Gastrocnemius medialis (tissue), 4 donors: ENCODE data around the gene MRTO4.

Source experiments
- CTCF ChIP-seq, 5 experiments: fragments of 450-650 bp in 3 of 5; fragments of 200-600 bp in 2 of 5; sonication (generic) in 2 of 5; IDR thresholded peaks in 4 of 5; conservative IDR thresholded peaks in 1 of 5; 1 replicate in 4 of 5; 2 replicates in 1 of 5; pipeline ENCODE4 v1.5.1; 2016 to 2019; ENCODE audit warnings: antibody characterized with exemption in 5 of 5, mild to moderate bottlenecking in 3 of 5, moderate library complexity in 3 of 5
- POLR2A ChIP-seq, 2 donors: fragments of 450-650 bp; IDR thresholded peaks; one replicate each; pipeline ENCODE4 v1.6.1; 2017; ENCODE audit warnings: antibody characterized with exemption in 2 of 2, mild to moderate bottlenecking in 2 of 2, moderate library complexity in 2 of 2

GRCh38 chr1:19257178-19257914 lies 5.7 kb downstream of the MRTO4 start:
- TF ChIP-seq CTCF (IDR thresholded peaks at IDR 0.05 in 4 of 5, conservative IDR thresholded peaks at IDR 0.05 in 1 of 5) (no peak), POLR2A (IDR thresholded peaks at IDR 0.05) (no peak)
